Measurements from ENCODE around the gene VAMP2. TPM values are rescaled to one million over a fixed set of nuclear protein-coding genes. Genes with fewer than 3 reads are reported as not detected.
A peak's percentile ranks its signal among the peaks of the same experiment; 100 is the strongest.

VAMP2 gene
- total RNA-seq, 1 experiment from 2014 or later: 47.7 TPM

- no peaks in the 10 kb centered on the region for H3K36me3 ChIP-seq (ENCODE audit: insufficient read depth, low read length)
- H3K9me2 ChIP-seq (replicated peaks; ENCODE audit: insufficient read depth, low read length): no peaks in the 10 kb centered on the region
- peak overlapping the region; percentile 98; the same call in 1 of the 2 replicates for H2AFZ ChIP-seq (ENCODE audit: low read length)
- H3K4me3 ChIP-seq (ENCODE audit: low read length): peak overlapping the region; percentile 92
- H3K27me3 ChIP-seq (ENCODE audit: low read length): no peaks in the 10 kb centered on the region
- H4K20me1 ChIP-seq (ENCODE audit: insufficient read depth, low read depth, low read length): no peaks in the 10 kb centered on the region
- H3K4me2 ChIP-seq (ENCODE audit: low read depth, low read length, poor library complexity, severe bottlenecking): peak overlapping the region; percentile 100
- no peaks in the 10 kb centered on the region for H3K9me3 ChIP-seq (ENCODE audit: low read length)
- peak overlapping the region; percentile 91 for H3K9ac ChIP-seq (ENCODE audit: low read length)
- DNase-seq: peak; percentile 84
- no peak overlapping the region for H3K27ac ChIP-seq (ENCODE audit: low read length)
- H3K79me2 ChIP-seq (ENCODE audit: low read length): no peaks in the 10 kb centered on the region
- H3K4me1 ChIP-seq (ENCODE audit: low read length): peaks cover 57% of the 10 kb centered on the region
These were observed 36.2 kb downstream of the VAMP2 start for GRCh38 chr17:8126491-8127066.

GRCh38 chr17:8125947-8126490, 36.7 kb downstream of the VAMP2 start:
- H3K9me3 ChIP-seq (ENCODE audit: low read length): no peaks in the 10 kb centered on the region
- peak overlapping the region; percentile 92 for H3K4me3 ChIP-seq (ENCODE audit: low read length)
- H4K20me1 ChIP-seq (ENCODE audit: insufficient read depth, low read depth, low read length): no peaks in the 10 kb centered on the region
- H3K4me1 ChIP-seq (ENCODE audit: low read length): peaks cover 59% of the 10 kb centered on the region
- peak overlapping the region; percentile 60 for H3K27ac ChIP-seq (ENCODE audit: low read length)
- H3K36me3 ChIP-seq (ENCODE audit: insufficient read depth, low read length): no peaks in the 10 kb centered on the region
- H3K4me2 ChIP-seq (ENCODE audit: low read depth, low read length, poor library complexity, severe bottlenecking): peak overlapping the region; percentile 100
- no peaks in the 10 kb centered on the region for H3K9me2 ChIP-seq (replicated peaks; ENCODE audit: insufficient read depth, low read length)
- H3K9ac ChIP-seq (ENCODE audit: low read length): peak overlapping the region; percentile 91
- peak; percentile 71 for DNase-seq
- peak overlapping the region; percentile 98 for H2AFZ ChIP-seq (ENCODE audit: low read length)
- no peaks in the 10 kb centered on the region for H3K27me3 ChIP-seq (ENCODE audit: low read length)
- no peaks in the 10 kb centered on the region for H3K79me2 ChIP-seq (ENCODE audit: low read length)

- Histone ChIP-seq H2AFZ (ENCODE audit: low read length) (peak overlapping the region; percentile 98; the same call in 1 of the 2 replicates), H3K36me3 (ENCODE audit: insufficient read depth, low read length) (no peaks in the 10 kb centered on the region), H3K27me3 (ENCODE audit: low read length) (no peaks in the 10 kb centered on the region), H3K9me3 (ENCODE audit: low read length) (no peaks in the 10 kb centered on the region), H3K9ac (ENCODE audit: low read length) (peak overlapping the region; percentile 91), H3K79me2 (ENCODE audit: low read length) (no peaks in the 10 kb centered on the region), H3K4me2 (ENCODE audit: low read depth, low read length, poor library complexity, severe bottlenecking) (peak overlapping the region; percentile 100), H3K27ac (ENCODE audit: low read length) (peak overlapping the region; percentile 60), H3K9me2 (replicated peaks; ENCODE audit: insufficient read depth, low read length) (no peaks in the 10 kb centered on the region), H3K4me3 (ENCODE audit: low read length) (peak overlapping the region; percentile 92), H4K20me1 (ENCODE audit: insufficient read depth, low read depth, low read length) (no peaks in the 10 kb centered on the region), H3K4me1 (ENCODE audit: low read length) (peaks cover 66% of the 10 kb centered on the region)
- peak; percentile 94 for DNase-seq
These were observed 37.4 kb downstream of the VAMP2 start for GRCh38 chr17:8125154-8125946.

- no peak overlapping the region for H2AFZ ChIP-seq (ENCODE audit: low read length)
- peaks cover 73% of the 10 kb centered on the region for H3K4me1 ChIP-seq (ENCODE audit: low read length)
- peak overlapping the region; percentile 92 for H3K4me3 ChIP-seq (ENCODE audit: low read length)
- H4K20me1 ChIP-seq (ENCODE audit: insufficient read depth, low read depth, low read length): no peaks in the 10 kb centered on the region
- peak overlapping the region; percentile 100 for H3K4me2 ChIP-seq (ENCODE audit: low read depth, low read length, poor library complexity, severe bottlenecking)
- no peaks in the 10 kb centered on the region for H3K9me2 ChIP-seq (replicated peaks; ENCODE audit: insufficient read depth, low read length)
- no peaks in the 10 kb centered on the region for H3K36me3 ChIP-seq (ENCODE audit: insufficient read depth, low read length)
- no peaks in the 10 kb centered on the region for H3K9me3 ChIP-seq (ENCODE audit: low read length)
- DNase-seq: peak; percentile 56
- no peaks in the 10 kb centered on the region for H3K27me3 ChIP-seq (ENCODE audit: low read length)
- H3K79me2 ChIP-seq (ENCODE audit: low read length): no peaks in the 10 kb centered on the region
- H3K27ac ChIP-seq (ENCODE audit: low read length): no peak overlapping the region
- H3K9ac ChIP-seq (ENCODE audit: low read length): peak overlapping the region; percentile 91
These were observed 38.2 kb downstream of the VAMP2 start for GRCh38 chr17:8124350-8125153.

GRCh38 chr17:8123695-8124349, 38.9 kb downstream of the VAMP2 start, which contains the start of gene HES7:
Gene HES7, minus strand, starts transcription at chr17:8124106. Its CDS starts 22 bp downstream, at chr17:8124084.
- Histone ChIP-seq H3K4me3 (ENCODE audit: low read length) (peak within 1 kb of the TSS; percentile 92), H2AFZ (ENCODE audit: low read length) (peak within 1 kb of the TSS; percentile 63; the same call in 1 of the 2 replicates)
- DNase-seq: no peak

GRCh38 chr17:8122924-8123694, 39.6 kb downstream of the VAMP2 start:
- Histone ChIP-seq H4K20me1 (ENCODE audit: insufficient read depth, low read depth, low read length) (no peaks in the 10 kb centered on the region), H3K27me3 (ENCODE audit: low read length) (no peaks in the 10 kb centered on the region), H2AFZ (ENCODE audit: low read length) (peak overlapping the region; percentile 63; the same call in 1 of the 2 replicates), H3K4me3 (ENCODE audit: low read length) (peak overlapping the region; percentile 92), H3K4me1 (ENCODE audit: low read length) (peaks cover 76% of the 10 kb centered on the region), H3K4me2 (ENCODE audit: low read depth, low read length, poor library complexity, severe bottlenecking) (peak overlapping the region; percentile 100), H3K9me3 (ENCODE audit: low read length) (no peaks in the 10 kb centered on the region), H3K9me2 (replicated peaks; ENCODE audit: insufficient read depth, low read length) (no peaks in the 10 kb centered on the region), H3K27ac (ENCODE audit: low read length) (no peak overlapping the region), H3K9ac (ENCODE audit: low read length) (peak overlapping the region; percentile 91), H3K36me3 (ENCODE audit: insufficient read depth, low read length) (no peaks in the 10 kb centered on the region), H3K79me2 (ENCODE audit: low read length) (no peaks in the 10 kb centered on the region)
- peak; percentile 57 for DNase-seq

More at GRCh38 chr17:8123695-8124349, 38.9 kb downstream of the VAMP2 start, which contains the start of gene HES7:
- Histone ChIP-seq H4K20me1 (ENCODE audit: insufficient read depth, low read depth, low read length) (no peaks in the 10 kb centered on the region), H3K79me2 (ENCODE audit: low read length) (no peaks in the 10 kb centered on the region), H3K27me3 (ENCODE audit: low read length) (no peaks in the 10 kb centered on the region), H3K4me2 (ENCODE audit: low read depth, low read length, poor library complexity, severe bottlenecking) (peak within 1 kb of the TSS; percentile 100), H3K36me3 (ENCODE audit: insufficient read depth, low read length) (no peaks in the 10 kb centered on the region), H3K9me2 (replicated peaks; ENCODE audit: insufficient read depth, low read length) (no peaks in the 10 kb centered on the region), H3K9ac (ENCODE audit: low read length) (peak within 1 kb of the TSS; percentile 91), H3K27ac (ENCODE audit: low read length) (no peak within 1 kb of the TSS), H3K9me3 (ENCODE audit: low read length) (no peaks in the 10 kb centered on the region), H3K4me1 (ENCODE audit: low read length) (peaks cover 76% of the 10 kb centered on the region)

- Histone ChIP-seq H3K27me3 (ENCODE audit: low read length) (no peaks in the 10 kb centered on the region), H3K9ac (ENCODE audit: low read length) (peak overlapping the region; percentile 62), H3K9me3 (ENCODE audit: low read length) (no peaks in the 10 kb centered on the region), H3K79me2 (ENCODE audit: low read length) (no peaks in the 10 kb centered on the region), H2AFZ (ENCODE audit: low read length) (peak overlapping the region; percentile 69; the same call in 1 of the 2 replicates), H3K4me1 (ENCODE audit: low read length) (peaks cover 82% of the 10 kb centered on the region), H3K9me2 (replicated peaks; ENCODE audit: insufficient read depth, low read length) (no peaks in the 10 kb centered on the region), H3K27ac (ENCODE audit: low read length) (no peak overlapping the region), H3K36me3 (ENCODE audit: insufficient read depth, low read length) (no peaks in the 10 kb centered on the region), H3K4me2 (ENCODE audit: low read depth, low read length, poor library complexity, severe bottlenecking) (peak overlapping the region; percentile 100), H4K20me1 (ENCODE audit: insufficient read depth, low read depth, low read length) (no peaks in the 10 kb centered on the region), H3K4me3 (ENCODE audit: low read length) (peak overlapping the region; percentile 92)
- no peak for DNase-seq
These were observed 40.3 kb downstream of the VAMP2 start for GRCh38 chr17:8122422-8122923.
